Measurements from ENCODE around the gene KLHL30. TPM values are rescaled to one million over a fixed set of nuclear protein-coding genes. Genes with fewer than 3 reads are reported as not detected.

Gene KLHL30
- polyA plus RNA-seq (ENCODE audit: insufficient read depth in 1 of 5, insufficient read length in 5 of 5, low replicate concordance in 1 of 5) = under 1 TPM; 0.08 to 0.68 (median 0.18) TPM
- long read RNA-seq, donor 1 = 0 reads
- long read RNA-seq, donor 2 = 0 reads
- long read RNA-seq, donor 3 = 0 reads
- long read RNA-seq, donor 4 = 0 reads
- long read RNA-seq, donor 5 = 0 reads
- long read RNA-seq, donor 6 = 0 reads
- long read RNA-seq, donor 7 = 0 reads
- long read RNA-seq, donor 8 = 0 reads

- no peak for DNase-seq
Measured at GRCh38 chr2:238138331-238139195, at the start of gene KLHL30. TSS of gene KLHL30 (plus strand) at chr2:238138668. CDS start at chr2:238140755, 2,087 bp downstream.

DNA sequence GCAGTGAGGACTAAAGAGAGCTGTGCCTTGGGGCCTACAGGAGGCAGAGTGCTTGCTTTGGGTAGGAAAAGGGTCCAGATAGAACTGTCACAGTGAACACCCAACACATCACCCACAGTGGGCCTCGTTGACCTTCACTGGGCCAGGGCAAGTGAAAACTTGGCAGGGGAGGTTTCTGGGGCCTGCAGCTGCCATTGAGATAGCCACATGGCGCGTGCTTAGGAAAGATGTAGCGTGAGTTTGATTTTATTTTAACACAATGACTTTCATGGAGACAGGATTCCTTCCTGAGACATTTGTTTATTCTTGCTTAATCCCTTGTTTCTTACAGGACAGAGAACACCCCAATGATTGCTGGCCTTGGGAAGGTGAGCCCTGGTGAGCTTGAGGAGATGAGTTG lies 47.6 kb upstream of the KLHL30 start:
- DNase-seq = no peak

- DNase-seq = no peak
Measured at GRCh38 chr2:238091436-238092060, 46.9 kb upstream of the KLHL30 start.

- no peak for DNase-seq
Measured at GRCh38 chr2:238092486-238093035, 45.9 kb upstream of the KLHL30 start.

- no peak for DNase-seq
Measured at GRCh38 chr2:238093181-238094140, 45.0 kb upstream of the KLHL30 start.

DNA sequence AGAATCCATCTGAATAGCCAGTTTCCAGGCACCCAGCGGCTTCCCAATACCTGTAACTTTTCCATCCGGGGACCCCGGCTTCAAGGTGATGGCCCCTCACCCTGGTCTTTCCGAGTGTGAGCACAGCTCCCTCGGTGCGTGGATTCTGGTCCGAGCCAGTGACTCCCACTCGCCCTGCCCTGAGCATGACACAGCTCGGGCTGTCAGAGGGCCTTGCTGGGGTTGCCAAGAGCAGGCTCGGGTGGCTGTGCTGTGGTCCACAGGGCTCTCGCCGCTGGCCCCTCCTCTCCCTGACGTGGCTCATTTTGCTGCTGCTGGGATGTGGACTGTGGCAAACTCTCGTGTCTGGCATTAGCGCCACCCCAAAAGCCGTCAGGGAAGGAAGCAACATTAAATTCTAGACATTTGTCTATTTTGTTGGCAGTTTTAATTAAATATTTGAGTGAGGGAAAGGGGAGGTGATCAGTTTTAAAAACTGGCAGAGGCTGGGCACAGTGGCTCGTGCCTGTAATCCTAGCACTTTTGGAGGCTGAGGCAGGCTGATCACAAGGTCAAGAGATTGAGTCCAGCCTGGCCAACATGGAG lies 43.9 kb upstream of the KLHL30 start:
- no peak for DNase-seq

DNA sequence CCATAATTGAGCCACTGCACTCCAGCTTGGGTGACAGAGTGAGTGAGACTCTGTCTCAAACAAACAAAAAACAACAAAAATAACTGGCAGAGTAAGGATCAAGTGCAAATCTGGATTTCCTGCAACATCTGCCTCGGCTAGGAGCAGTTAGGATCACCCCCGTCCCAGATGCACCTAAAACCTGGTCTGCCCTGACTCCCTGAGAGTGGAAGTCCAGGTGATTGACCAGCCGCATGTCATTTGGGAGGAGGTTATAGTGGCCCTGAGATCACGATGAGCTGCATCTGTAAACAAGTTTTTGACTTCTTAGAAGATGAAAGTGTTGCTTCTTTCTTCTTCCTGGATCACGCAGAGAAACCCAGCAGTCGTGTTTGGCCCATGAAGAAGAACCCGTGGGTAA lies 43.3 kb upstream of the KLHL30 start:
- no peak for DNase-seq

GRCh38 chr2:238096311-238097011 lies 42.0 kb upstream of the KLHL30 start:
- no peak for DNase-seq

DNA sequence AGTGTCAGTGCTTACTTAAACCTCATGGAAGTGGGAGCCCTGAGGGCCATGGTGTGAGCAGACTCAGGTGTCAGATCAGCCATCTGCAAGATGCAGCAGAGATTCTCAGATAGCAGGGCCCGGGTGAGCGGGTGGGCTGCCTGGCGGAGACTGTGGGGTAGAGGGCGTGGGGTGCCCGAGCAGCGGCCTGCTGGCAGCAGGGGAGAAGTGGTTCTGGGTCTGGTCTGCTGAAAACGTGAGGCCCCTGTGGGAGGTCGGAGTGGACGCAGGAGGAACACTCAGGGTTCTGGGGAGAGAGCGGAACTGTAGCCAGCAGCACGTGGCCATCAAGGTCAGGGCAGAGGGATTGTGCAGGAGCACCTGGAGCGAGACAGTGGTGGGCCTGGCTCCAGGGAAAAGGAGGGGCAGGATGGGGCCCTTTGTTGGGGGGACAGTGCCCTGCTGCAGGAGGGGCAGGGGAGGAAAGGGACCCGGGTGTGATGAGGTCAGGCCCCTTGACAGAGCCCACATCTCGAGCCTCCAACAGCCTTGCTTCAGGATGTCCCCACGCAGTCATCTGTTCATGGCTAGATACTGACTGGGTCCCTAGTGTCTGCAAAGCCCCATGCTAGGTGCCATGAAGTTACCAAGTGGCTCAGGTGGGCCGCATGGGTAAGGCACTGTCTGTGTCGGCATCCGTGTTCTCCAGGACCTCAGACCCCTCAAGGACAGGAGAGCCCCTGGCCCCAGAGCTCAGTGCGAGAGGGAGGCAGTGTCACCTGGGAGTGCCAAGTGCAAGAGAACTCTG lies 41.1 kb upstream of the KLHL30 start:
- DNase-seq = no peak

- DNase-seq = no peak
Measured at GRCh38 chr2:238097988-238098871, 40.2 kb upstream of the KLHL30 start.

GRCh38 chr2:238098901-238099713 lies 39.4 kb upstream of the KLHL30 start:
- DNase-seq = no peak

- no peak for DNase-seq
Measured at GRCh38 chr2:238099714-238100048, 38.8 kb upstream of the KLHL30 start.

DNA sequence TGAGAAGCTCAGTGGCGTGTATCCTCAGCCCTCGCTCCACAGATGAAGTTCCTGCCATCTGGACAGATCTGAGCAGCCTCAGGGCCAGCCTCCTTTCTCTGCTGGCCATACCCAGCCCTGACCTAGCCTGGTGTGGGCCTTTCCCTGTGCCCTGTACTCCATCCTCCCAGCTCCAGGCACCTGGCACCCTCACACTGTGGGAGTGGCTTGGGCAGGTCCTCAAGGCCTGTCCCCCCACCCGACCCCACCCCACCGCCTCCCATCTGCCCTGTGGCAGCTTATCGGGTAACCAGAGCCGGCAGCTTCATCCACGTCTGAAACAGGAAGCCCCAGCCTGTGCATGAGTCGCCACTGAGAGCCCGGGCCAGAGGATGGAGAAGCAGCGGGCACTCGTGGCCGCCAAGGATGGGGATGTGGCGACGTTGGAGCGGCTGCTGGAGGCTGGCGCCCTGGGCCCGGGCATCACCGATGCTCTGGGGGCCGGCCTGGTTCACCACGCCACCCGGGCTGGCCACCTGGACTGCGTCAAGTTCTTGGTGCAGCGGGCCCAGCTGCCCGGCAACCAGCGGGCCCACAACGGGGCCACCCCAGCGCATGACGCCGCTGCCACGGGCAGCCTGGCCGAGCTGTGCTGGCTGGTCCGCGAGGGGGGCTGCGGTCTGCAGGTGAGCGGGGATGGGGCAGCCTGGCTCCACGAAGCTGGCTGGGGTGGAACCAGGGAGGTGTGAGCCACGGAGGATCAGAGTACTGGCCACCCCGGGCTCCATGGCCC lies 38.2 kb upstream of the KLHL30 start, which contains the start of gene ESPNL:
TSS of gene ESPNL (plus strand) at position 292 of the 772 bp plus-strand sequence. CDS start at position 372, 80 bp downstream.
- no peak for DNase-seq

GRCh38 chr2:238100821-238101771 lies 37.4 kb upstream of the KLHL30 start:
- DNase-seq = no peak
